SK-N-MC (cell line): ENCODE results near the gene ADAMTS7.
"Not testable (repeated sequence)": the region's sequence is repeated elsewhere in the genome, so short reads cannot be mapped to it uniquely, and the experiment has no call there.

ENCODE experiments used
- DNase-seq: peaks from one replicate; pipeline ENCODE4 v3.0.0-alpha.2; 2011; ENCODE audit warnings: low read depth, low spot score
- H3K27ac ChIP-seq: fragments of 200-600 bp; sonication (generic); 2 replicates; pipeline ENCODE4 v1.5.1; 2016; ENCODE audit warnings: mixed run types
- H3K36me3 ChIP-seq: fragments of 200-600 bp; sonication (generic); 2 replicates; pipeline ENCODE4 v1.6.1; 2017; ENCODE audit warnings: antibody characterized with exemption, low read length, mixed read lengths; ENCODE audit not compliant: insufficient read depth
- H3K4me3 ChIP-seq: fragments of 200-600 bp; sonication (generic); 2 replicates; pipeline ENCODE4 v1.5.1; 2016
- H3K9ac ChIP-seq: fragments of 200-600 bp; sonication (generic); 2 replicates; pipeline ENCODE4 v1.8.0; 2017; ENCODE audit warnings: mixed run types, mixed read lengths; ENCODE audit not compliant: insufficient read length
- H3K9me3 ChIP-seq: fragments of 200-600 bp; sonication (generic); 2 replicates; pipeline ENCODE4 v1.6.1; 2017; ENCODE audit warnings: low read depth, mild to moderate bottlenecking, antibody characterized with exemption, low read length, moderate library complexity, mixed read lengths
- EZH2 ChIP-seq: fragments of 200-600 bp; sonication (generic); IDR thresholded peaks from one replicate; pipeline ENCODE4 v1.6.1; 2017; ENCODE audit warnings: antibody characterized with exemption
- FOXP2 ChIP-seq: optimal IDR thresholded peaks from 2 replicates; pipeline ENCODE3; 2011; ENCODE audit warnings: mild to moderate bottlenecking, moderate library complexity; ENCODE audit not compliant: insufficient read depth; ENCODE audit errors: extremely low read length, control extremely low read depth
- POLR2AphosphoS5 ChIP-seq: IDR thresholded peaks from 2 replicates; pipeline ENCODE4 v1.6.1; 2012; ENCODE audit warnings: mild to moderate bottlenecking, low read depth, low read length, borderline replicate concordance

The ADAMTS7 gene

GRCh38 chr15:78842519-78842918 lies 31.3 kb upstream of the ADAMTS7 start:
- Histone ChIP-seq H3K9ac (no peak overlapping the region), H3K4me3 (no peak overlapping the region), H3K9me3 (no peaks in the 10 kb centered on the region), H3K36me3 (no peaks in the 10 kb centered on the region), H3K27ac (no peak overlapping the region)
- no peak for DNase-seq
- TF ChIP-seq POLR2AphosphoS5, result no peak
- no peak for TF ChIP-seq FOXP2

GRCh38 chr15:78841891-78842290 lies 30.6 kb upstream of the ADAMTS7 start:
- Histone ChIP-seq H3K27ac (no peak overlapping the region), H3K9ac (no peak overlapping the region), H3K36me3 (no peaks in the 10 kb centered on the region), H3K9me3 (no peaks in the 10 kb centered on the region), H3K4me3 (no peak overlapping the region)
- TF ChIP-seq FOXP2 (no peak), POLR2AphosphoS5 (no peak), EZH2 (no peak)
- DNase-seq, result no peak

GRCh38 chr15:78841376-78841706 lies 30.1 kb upstream of the ADAMTS7 start:
- TF ChIP-seq EZH2 (no peak), POLR2AphosphoS5 (no peak)
- no peak overlapping the region for H3K9ac ChIP-seq
- H3K9me3 ChIP-seq, result no peaks in the 10 kb centered on the region
- H3K4me3 ChIP-seq, result no peak overlapping the region
- no peak for DNase-seq
- no peaks in the 10 kb centered on the region for H3K36me3 ChIP-seq
- no peak overlapping the region for H3K27ac ChIP-seq

- Histone ChIP-seq H3K4me3 (no peak overlapping the region), H3K27ac (no peak overlapping the region), H3K9me3 (no peaks in the 10 kb centered on the region), H3K9ac (no peak overlapping the region), H3K36me3 (no peaks in the 10 kb centered on the region)
- TF ChIP-seq FOXP2, result no peak
- no peak for TF ChIP-seq EZH2
- TF ChIP-seq POLR2AphosphoS5, result no peak
- no peak for DNase-seq
Observed at GRCh38 chr15:78840661-78841375, 29.6 kb upstream of the ADAMTS7 start.

- not testable (repeated sequence) for H3K27ac ChIP-seq, H3K4me3 ChIP-seq, H3K9me3 ChIP-seq, H3K9ac ChIP-seq, H3K36me3 ChIP-seq, DNase-seq
Observed at GRCh38 chr15:78839151-78839550, 27.9 kb upstream of the ADAMTS7 start.

- DNase-seq, result no peak
- Histone ChIP-seq H3K9ac (no peak overlapping the region), H3K36me3 (no peaks in the 10 kb centered on the region), H3K27ac (no peak overlapping the region), H3K4me3 (no peak overlapping the region), H3K9me3 (no peaks in the 10 kb centered on the region)
- TF ChIP-seq EZH2 (no peak), POLR2AphosphoS5 (no peak), FOXP2 (no peak)
Observed at GRCh38 chr15:78838489-78838888, 27.2 kb upstream of the ADAMTS7 start.

GRCh38 chr15:78837543-78837942 lies 26.3 kb upstream of the ADAMTS7 start:
- Histone ChIP-seq H3K36me3 (no peaks in the 10 kb centered on the region), H3K9me3 (no peaks in the 10 kb centered on the region), H3K4me3 (no peak overlapping the region), H3K27ac (no peak overlapping the region), H3K9ac (no peak overlapping the region)
- DNase-seq, result no peak
- TF ChIP-seq FOXP2, result no peak
- no peak for TF ChIP-seq EZH2
- TF ChIP-seq POLR2AphosphoS5, result no peak

- no peak overlapping the region for H3K9ac ChIP-seq
- no peak overlapping the region for H3K27ac ChIP-seq
- H3K9me3 ChIP-seq, result no peaks in the 10 kb centered on the region
- no peak overlapping the region for H3K4me3 ChIP-seq
- no peaks in the 10 kb centered on the region for H3K36me3 ChIP-seq
- TF ChIP-seq EZH2 (no peak), FOXP2 (no peak), POLR2AphosphoS5 (no peak)
- DNase-seq, result no peak
Observed at GRCh38 chr15:78837131-78837530, 25.9 kb upstream of the ADAMTS7 start.

- Histone ChIP-seq H3K27ac (no peak overlapping the region), H3K36me3 (no peaks in the 10 kb centered on the region), H3K4me3 (no peak overlapping the region), H3K9me3 (no peaks in the 10 kb centered on the region), H3K9ac (no peak overlapping the region)
- DNase-seq, result no peak
- TF ChIP-seq EZH2, result no peak
- TF ChIP-seq POLR2AphosphoS5, result no peak
- TF ChIP-seq FOXP2, result no peak
Observed at GRCh38 chr15:78836333-78836732, 25.1 kb upstream of the ADAMTS7 start.
